HL-60/S4 (cell line): ENCODE results near the gene CPA1.

ENCODE experiments used
- in situ Hi-C: fragments of 300-500 bp; cut with MboI; formaldehyde crosslinking; loops from 2 replicates; pipeline ENCODE4 v1.14.3; 2022; ENCODE audit warnings: low sequenced_read_pairs

The CPA1 gene

DNA sequence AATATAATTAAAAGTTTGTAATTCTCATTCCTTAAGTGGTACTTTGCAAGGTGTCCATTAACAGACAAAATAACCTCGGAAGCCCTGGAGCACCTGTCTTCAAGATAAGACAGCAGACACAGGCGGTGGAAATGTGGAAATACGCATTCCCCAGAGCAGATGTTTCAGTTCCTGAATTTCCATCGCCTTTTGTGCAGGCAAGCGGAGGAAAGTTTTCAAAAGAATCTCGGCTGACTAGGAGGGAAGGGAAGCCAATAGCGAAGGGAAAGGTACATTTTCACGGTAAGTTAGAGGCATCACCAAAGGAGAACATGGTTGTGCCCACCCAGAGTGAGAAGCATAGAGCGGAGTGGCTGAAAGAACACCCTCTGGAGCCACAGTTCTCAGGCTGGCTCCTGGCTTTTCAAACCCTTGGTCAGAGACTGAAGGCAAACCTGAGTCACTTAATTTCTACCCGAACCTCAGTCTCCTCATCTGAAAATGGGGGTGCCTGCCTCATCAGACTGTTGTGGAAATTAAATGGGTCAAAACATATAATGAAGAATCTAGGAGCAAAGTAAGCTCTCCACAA is 13.6 kb downstream of the CPA1 start:
- in situ Hi-C loops, result no loop called here

GRCh38 chr7:130394421-130395195 is 14.3 kb downstream of the CPA1 start:
- in situ Hi-C loops, result no loop called here

- in situ Hi-C loops, result no loop called here
Observed at GRCh38 chr7:130395421-130395820, 15.1 kb downstream of the CPA1 start.

DNA sequence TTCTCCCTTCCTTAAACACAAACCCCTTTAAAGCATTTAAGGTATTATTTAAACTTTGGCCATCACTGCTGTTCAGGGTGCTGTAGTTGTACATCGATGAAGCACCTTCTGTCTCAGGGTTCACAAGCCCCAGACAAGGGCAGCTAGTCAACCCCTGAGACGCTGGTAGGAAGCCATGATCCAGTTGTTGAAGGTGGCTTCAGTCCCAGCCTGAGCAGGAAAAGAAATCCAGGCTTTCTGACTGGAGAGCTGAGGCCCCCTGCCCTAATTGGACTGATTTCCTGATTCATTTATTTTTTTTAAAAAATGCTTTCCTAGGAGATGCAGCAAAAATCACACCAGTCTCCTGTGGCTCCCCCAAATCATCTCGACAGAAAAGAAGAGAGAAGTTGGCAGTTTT is 15.8 kb downstream of the CPA1 start:
- in situ Hi-C loops, result no loop called here

DNA sequence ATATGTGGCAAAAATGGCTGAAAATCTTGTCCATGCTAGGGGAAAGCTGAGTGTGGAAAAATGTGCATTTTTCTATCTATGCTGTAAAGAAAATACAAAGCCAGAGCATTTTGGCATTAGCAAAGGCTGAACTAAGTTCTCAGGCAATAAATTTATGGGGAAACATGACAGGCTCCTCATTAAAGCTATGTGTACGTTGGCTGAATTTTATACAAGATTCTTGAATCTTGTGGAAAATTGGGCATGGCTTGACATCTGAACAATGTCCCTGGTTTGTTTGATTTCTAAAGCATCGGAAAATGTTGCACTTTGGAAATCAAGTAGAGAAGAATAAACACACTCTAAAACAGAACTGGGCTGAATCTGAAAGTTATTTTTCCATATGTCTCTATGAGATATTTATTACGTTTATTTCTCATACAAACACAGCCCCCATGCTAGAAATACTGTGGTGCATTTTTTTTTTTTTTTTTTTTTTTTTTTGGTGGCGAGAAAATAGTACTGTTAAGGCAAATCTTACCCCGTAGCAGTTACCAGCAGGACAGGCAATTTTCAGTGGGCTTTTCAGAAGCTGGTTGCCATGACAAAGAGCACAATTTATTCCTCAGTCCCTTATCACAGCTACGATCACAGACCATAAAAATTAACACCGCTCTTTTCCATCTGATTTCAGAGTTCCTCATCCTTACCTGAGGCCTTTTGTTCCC is 16.9 kb downstream of the CPA1 start:
- in situ Hi-C loops, result no loop called here

DNA sequence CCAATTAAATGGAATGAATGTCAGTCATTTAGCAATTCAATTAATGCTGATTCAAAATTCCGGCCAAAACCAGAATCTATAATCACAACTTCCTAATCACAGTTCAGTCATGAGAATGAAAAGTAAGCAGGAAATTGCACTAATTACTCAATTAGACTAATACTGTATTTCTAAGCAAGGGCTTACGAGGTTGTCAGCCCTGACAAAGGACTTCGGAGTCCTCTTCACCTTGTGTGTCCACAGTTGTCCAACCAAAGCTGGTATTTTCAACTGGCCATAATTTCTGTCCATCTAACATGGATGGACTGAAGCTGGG is 17.4 kb downstream of the CPA1 start:
- in situ Hi-C loops, result no loop called here

GRCh38 chr7:130398526-130399090 is 18.3 kb downstream of the CPA1 start:
- in situ Hi-C loops, result no loop called here

- in situ Hi-C loops, result no loop called here
Observed at GRCh38 chr7:130400120-130400572, 19.9 kb downstream of the CPA1 start.

- in situ Hi-C loops, result no loop called here
Observed at GRCh38 chr7:130401101-130401500, 20.8 kb downstream of the CPA1 start.

DNA sequence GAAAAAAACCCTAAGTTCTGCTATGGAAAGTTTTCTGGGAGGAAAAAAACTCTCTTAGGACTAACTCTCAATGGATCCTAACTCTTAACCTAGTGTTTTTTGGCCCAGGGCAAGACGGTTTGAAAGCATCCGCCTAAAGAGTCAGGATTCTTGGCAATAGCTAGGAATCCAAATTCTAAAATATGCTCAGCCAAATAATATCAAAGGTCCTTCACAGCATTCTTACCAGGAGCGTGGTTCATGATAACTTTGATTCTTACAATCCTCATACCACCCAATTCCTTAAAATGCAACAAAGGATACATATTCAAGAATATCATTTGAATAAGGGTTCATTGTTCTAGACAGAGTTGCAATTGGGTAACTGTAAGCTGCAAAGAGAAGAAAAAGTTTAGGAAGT is 21.3 kb downstream of the CPA1 start:
- in situ Hi-C loops, result no loop called here

DNA sequence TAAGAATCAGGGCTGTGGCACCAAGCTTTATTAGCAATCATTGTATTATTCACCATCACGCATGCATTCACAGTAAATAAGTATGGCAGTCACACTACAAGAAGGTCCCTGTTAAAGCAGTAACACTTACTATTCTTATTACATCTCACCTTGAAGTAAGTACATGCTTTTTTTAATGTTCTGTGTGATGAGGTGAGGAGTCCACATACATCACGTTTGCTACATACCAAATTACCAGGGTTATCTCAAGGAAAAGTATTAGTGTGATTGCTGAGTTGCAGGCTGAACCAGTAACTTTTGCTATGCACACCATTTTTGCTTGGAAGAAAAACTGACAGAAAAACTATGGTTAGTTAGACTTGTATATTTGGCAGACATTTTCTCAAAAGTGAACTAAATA is 24.7 kb downstream of the CPA1 start:
- in situ Hi-C loops, result no loop called here

- in situ Hi-C loops, result no loop called here
Observed at GRCh38 chr7:130409067-130409711, 28.9 kb downstream of the CPA1 start.

GRCh38 chr7:130409712-130410072 is 29.4 kb downstream of the CPA1 start:
- in situ Hi-C loops, result no loop called here

GRCh38 chr7:130410868-130411541 is 30.7 kb downstream of the CPA1 start:
- in situ Hi-C loops, result no loop called here

DNA sequence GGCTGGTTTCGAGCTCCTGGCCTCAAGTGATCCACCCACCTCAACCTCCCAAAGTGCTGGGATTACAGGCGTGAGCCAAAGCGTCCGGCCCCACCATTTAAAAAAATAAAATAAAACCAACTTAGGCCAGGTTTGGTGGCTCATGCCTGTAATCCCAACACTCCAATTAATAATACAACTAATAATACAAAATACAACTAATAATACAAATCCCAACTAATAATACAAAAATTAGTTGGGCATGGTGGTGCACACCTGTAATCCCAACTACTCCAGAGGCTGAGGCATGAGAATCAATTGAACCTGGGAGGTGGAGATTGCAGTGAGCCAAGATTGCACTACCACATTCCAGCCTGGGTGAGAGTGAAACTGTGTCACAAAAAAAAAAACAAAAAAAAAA is 32.9 kb downstream of the CPA1 start:
- in situ Hi-C loops, result no loop called here

DNA sequence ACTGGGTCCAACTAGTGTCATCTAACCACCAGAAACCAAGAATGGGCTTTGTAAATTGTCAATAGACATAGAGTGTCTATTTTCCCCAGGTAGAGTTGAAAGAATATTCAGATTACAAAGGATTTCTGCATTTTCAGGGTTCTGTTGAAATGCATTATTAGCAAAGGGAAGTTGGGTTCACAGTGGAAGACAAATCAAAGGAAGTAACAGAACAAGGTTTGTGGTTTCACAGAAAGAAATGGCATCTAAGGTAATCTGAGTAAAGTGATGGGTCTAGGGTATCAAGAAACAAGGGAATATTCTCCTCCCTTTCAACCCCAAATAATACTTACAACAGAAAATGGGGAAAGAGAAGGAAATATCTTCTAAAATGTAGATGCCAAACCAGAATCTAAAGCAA is 34.7 kb downstream of the CPA1 start:
- in situ Hi-C loops, result no loop called here

- in situ Hi-C loops, result no loop called here
Observed at GRCh38 chr7:130417213-130417612, 36.9 kb downstream of the CPA1 start.

GRCh38 chr7:130418306-130418705 is 38.0 kb downstream of the CPA1 start:
- in situ Hi-C loops, result no loop called here

- in situ Hi-C loops, result no loop called here
Observed at GRCh38 chr7:130419658-130420057, 39.4 kb downstream of the CPA1 start.

GRCh38 chr7:130420943-130421578 is 40.8 kb downstream of the CPA1 start:
- in situ Hi-C loops, result no loop called here
